Measurements from ENCODE around the gene SVIL.

Gene SVIL

GRCh38 chr10:29634764-29635625 lies at the start of gene SVIL:
Gene SVIL (minus strand): TSS chr10:29634971. CDS start chr10:29555058, 79,913 bp downstream.
- DNase-seq (ENCODE audit: low read depth), result no peak

- peak; percentile 20 for DNase-seq (ENCODE audit: low read depth)
These were observed 47.1 kb upstream of the SVIL start for GRCh38 chr10:29681676-29682448.

- no peak for DNase-seq (ENCODE audit: low read depth)
These were observed 45.3 kb upstream of the SVIL start for GRCh38 chr10:29680091-29680490.

DNA sequence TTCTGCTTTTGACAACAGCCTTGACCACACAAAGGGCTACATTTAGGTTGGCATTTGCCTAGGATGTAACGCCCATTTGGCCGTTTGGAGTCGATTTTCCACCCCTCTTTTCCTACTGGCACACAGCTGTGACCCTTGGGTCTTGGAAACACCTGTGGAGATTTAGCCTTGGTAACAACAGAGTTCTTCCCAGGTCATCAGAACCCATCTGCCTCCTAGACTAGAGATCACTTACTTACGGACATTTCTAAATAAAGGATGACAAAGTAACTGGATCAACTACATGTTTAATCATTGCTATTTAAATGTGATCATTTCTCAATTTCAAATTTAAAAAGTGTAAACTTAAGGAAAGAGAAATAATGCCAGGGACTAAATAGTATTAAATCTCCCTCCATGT lies 42.0 kb upstream of the SVIL start:
- DNase-seq (ENCODE audit: low read depth), result no peak

DNA sequence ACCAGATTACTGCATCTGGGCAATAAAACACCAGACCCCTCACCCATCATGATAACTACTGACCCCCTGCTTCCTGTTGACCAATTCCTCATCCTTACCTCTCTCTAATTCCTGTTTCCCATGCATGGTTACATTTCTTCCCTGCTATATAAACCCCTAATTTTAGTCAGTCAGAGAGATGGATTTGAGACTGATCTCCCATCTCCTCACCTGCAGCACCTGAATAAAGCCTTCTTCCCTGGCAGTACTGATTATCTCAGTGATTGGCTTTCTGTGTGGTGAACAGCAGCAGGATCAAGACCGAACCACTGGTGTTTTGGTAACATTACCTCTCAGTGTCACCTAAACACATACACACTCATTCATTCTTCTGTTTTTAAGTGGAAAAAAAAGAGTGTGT lies 41.2 kb upstream of the SVIL start:
- no peak for DNase-seq (ENCODE audit: low read depth)

GRCh38 chr10:29671968-29672367 lies 37.2 kb upstream of the SVIL start:
- DNase-seq (ENCODE audit: low read depth), result no peak

DNA sequence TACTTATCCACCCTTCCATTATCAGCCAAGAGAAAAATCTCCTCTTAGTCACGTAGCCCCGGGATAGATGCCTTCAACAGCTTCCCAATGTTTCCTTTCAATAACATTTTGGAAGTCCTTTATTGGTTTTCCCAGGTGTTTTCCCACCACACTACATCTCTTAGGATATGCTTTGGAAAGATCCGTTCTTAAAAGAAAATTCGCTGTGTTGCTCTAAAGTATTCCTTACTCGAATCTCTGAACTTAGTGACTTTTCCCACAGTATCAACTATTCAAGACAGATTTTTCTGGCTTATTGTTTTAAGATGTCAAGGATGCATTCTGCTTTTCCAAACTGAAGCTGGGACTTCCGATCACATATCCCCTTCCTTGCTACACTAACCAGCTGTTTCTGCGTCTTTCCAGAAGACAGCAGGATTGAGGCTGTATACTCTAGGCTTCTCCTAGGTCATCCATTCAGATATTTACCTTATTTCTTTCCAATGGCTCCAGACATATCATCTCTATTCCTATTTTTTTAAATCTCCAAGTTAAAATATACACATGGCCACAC lies 36.5 kb upstream of the SVIL start:
- no peak for DNase-seq (ENCODE audit: low read depth)

GRCh38 chr10:29670761-29671160 lies 36.0 kb upstream of the SVIL start:
- DNase-seq (ENCODE audit: low read depth), result no peak

DNA sequence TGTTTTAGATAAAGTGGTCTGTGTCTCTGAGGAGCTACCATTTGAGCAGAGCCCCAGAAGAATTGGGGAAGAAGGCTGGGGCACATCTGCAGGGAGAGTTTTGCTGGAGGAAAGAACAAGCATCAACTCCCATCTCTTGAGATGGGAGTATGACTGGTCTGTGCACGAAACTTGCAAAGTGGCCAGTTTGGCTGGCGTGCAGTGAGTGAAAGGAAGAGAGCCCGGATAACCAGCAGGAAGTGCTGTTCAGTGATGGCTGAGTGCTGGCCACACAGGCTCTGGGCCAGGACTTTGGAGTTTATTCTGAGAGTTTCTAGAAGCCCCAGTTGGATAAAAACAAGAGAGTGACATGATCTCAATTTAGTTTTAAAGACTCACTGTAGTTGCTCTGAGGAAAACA lies 34.4 kb upstream of the SVIL start:
- no peak for DNase-seq (ENCODE audit: low read depth)

DNA sequence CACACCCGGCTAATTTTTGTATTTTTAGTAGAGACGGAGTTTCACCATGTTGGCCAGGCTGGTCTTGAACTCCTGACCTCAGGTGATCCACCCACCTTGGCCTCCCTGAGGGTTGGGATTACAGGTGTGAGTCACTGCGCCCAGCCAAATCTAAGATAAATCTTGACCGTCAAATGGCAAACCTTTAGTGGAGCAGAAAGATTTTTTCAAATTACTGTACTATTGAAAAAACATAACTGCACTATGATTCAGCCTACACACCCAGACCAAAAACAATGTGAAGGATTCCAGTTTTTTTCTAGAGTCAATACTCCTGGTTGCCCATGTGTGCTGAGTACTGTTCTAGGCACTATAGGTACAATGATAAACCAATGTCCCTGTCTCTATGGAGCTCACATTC lies 33.9 kb upstream of the SVIL start:
- no peak for DNase-seq (ENCODE audit: low read depth)

GRCh38 chr10:29667191-29667590 lies 32.4 kb upstream of the SVIL start:
- no peak for DNase-seq (ENCODE audit: low read depth)

DNA sequence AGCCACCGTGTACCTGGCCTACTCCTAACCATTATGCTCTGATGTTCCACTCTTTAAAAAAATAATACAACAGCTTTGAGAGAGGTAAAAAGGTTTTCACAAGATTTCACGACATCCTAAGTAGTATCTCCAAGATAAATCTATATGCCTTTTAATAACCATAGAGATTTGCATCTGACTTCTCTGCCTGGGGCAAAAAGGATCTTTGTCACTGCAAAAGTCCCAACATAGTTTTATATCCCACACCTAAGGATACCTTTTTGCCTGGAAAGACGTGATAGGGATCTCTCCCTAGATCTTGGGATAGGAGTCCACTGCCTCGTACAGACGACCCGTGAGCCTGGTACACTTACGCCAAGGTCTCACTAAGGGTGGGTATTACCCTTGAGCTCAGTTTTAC lies 31.4 kb upstream of the SVIL start:
- no peak for DNase-seq (ENCODE audit: low read depth)

DNA sequence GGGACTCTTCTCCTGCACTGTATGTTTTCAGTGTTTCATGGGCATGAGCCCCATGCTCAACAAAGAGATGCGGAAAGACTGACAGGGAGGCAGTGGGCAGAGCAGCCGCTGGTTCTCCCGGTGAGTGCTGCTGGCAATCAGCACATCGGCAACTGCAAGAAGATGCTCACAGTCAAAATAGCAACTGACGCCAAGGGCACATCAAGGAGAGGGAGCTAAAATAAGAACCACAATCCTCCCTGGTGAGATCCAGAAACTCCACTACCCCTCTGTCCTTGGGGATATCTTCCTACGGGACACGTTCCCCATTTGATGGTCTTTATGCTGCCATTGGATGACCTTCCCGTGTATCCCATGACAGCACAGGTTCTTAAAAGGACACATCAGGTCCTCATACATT lies 28.9 kb upstream of the SVIL start:
- no peak for DNase-seq (ENCODE audit: low read depth)

DNA sequence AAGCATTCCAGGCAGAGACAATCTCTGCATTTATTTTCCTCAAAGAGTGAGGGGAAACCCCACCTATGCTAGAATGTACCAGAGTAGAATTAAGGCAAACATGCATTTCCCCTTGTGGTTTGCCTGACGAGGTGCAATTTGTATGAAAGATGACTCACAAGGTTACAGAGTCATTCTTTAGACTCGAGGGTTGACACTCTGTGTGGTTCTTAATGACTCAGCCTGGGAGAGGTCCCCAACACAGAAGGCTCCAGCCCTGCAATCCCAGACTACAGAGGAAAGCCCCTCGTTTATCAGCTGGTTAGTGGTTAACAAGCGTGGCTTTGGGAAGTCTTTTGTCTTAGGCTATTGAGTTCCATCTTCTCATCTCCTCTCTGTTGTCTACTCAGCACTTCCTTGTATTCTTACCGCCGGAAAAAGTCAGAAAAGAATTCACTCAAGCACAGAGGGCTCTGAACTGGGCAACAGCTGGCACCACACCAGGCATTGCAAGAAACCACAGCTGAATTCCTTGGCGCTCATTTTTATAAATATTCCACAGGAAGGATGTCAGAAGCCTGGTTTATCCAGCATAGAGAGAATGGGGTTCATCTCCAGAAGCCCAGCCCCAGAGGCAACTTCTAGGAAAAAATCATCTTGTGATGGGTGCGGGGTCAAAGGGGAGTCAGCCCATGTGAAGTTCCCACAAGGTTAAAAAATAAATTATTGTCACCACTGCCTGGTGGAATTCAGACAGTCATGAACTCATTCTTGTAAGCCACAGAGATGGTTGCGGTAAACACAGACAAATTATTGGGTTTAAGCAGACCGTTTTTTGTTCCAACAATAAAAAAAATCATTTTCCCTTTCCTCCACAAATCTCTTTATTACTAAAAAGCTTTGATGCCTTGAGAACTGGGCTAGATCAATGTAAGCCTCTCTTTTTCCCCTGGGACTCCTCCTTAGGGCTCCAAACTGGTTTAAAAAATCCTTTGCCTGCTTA lies 24.5 kb upstream of the SVIL start:
- DNase-seq (ENCODE audit: low read depth), result peak; percentile 64

DNA sequence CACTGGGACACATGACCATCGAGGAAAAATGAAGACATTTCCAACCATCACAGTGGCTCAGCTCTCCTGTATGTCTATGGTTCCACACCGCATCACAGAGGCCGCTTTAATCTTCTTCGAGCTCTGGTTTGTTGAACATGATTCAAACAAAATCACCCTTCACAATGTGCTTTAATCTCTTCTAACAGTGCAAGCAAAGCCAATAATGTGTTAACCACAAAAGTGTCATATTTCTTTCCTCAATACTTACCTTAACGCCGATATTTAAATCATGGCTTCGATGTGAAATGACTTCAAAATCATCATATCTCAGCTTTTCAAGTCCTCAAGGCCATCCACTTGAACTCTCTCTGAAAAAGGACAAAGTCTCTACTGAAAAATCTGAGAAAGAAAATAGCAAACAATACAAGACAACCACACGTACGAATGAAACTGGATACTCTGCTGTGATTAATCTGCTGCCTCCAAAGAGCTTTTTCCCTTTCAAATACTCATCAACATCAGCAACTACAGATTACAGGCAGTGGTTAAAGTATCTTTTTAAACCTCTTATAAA lies 23.0 kb upstream of the SVIL start:
- DNase-seq (ENCODE audit: low read depth), result no peak

- no peak for DNase-seq (ENCODE audit: low read depth)
These were observed 21.8 kb upstream of the SVIL start for GRCh38 chr10:29656451-29656992.

DNA sequence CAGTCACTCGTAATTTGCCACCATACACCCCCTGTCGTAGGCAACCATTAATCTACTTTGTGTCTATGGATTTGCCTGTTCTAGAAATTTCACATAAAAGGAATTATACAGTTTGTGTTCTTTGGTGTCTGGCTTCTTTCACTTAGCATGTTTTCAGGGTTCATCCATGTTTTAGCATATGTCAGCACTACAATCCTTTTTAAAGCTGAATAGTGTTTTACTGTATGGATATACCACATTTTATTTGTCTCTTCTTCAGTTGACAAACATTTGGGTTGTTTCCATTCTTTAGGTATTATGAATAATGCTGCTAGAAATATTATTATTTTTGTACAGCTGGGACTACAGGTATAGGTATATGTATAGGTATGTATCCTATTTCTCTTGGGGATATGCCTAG lies 17.4 kb upstream of the SVIL start:
- no peak for DNase-seq (ENCODE audit: low read depth)

- no peak for DNase-seq (ENCODE audit: low read depth)
These were observed 17.0 kb upstream of the SVIL start for GRCh38 chr10:29651767-29652166.

- no peak for DNase-seq (ENCODE audit: low read depth)
These were observed 15.8 kb upstream of the SVIL start for GRCh38 chr10:29650552-29650944.

DNA sequence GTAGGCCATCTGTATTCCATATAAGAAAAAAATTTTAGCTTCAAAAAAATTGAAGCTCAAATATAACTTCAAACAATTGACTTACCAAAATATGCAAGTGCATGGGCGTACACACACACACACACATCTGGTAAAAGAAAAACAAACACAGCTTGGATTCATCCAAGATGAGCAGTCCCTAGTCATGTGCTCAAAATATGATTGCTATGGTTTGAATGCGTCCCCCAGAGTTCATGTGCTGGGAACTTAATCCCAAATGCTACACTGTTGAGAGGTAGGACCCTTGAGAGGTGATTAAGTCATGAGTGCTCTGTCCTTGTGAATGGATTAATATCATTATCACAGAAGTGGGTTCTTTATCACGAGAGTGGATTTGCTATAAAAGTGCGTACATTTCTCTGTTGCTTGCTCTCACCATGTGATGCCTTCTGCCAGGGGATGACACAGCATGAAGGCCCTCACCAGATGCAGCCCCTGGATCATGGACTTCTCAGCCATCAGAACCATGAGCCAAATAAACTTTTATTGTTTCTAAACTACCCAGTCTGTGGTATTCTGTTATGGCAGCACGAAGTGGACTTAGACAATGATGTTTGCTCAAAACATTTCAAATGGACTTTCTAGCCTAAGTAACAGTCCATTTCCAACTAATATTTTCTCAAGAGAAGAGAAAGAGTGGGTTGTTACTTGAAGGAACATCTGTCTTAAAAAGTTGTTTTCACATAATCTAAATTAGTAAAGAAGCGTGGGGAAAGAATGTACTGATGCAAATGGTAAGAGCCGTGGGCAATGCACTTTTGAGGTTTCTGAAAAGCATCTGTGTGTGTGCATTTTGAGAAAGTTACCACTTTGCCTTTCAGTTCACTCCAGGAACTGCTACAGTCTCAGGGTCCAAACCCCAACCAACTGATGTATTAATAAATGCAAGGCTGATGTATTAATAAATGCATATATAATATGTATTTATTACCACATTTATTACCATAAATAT lies 15.1 kb upstream of the SVIL start:
- no peak for DNase-seq (ENCODE audit: low read depth)

All from activated T-cell treated with anti-CD3 and anti-CD28 coated beads for 24 hours (primary cell).